ENCODE results near the gene RETREG3.

Gene RETREG3

GRCh38 chr17:42577532-42578281 lies 31.5 kb downstream of the RETREG3 start, which contains the start of gene PSMC3IP:
Gene PSMC3IP (minus strand): TSS chr17:42577729. CDS start chr17:42577686, 43 bp downstream.
- DNase-seq (ENCODE audit: low read depth): peak; percentile 73
- TF ChIP-seq CTCF (conservative IDR thresholded peaks at IDR 0.05; ENCODE audit: low read depth, low read length): peak; percentile 41
- peak within 1 kb of the TSS; percentile 66 for H3K4me3 ChIP-seq (ENCODE audit: low read length)

GRCh38 chr17:42577140-42577531 lies 32.0 kb downstream of the RETREG3 start:
- peak overlapping the region; percentile 66 for H3K4me3 ChIP-seq (ENCODE audit: low read length)
- no peak for TF ChIP-seq CTCF (conservative IDR thresholded peaks at IDR 0.05; ENCODE audit: low read depth, low read length)
- DNase-seq (ENCODE audit: low read depth): no peak

- H3K4me3 ChIP-seq (ENCODE audit: low read length): no peak overlapping the region
- DNase-seq (ENCODE audit: low read depth): no peak
- TF ChIP-seq CTCF (conservative IDR thresholded peaks at IDR 0.05; ENCODE audit: low read depth, low read length): no peak
These were observed 34.7 kb downstream of the RETREG3 start for GRCh38 chr17:42574463-42574862.

- no peak for TF ChIP-seq CTCF (conservative IDR thresholded peaks at IDR 0.05; ENCODE audit: low read depth, low read length)
- H3K4me3 ChIP-seq (ENCODE audit: low read length): no peak overlapping the region
These were observed 36.1 kb downstream of the RETREG3 start for GRCh38 chr17:42573095-42573494.

GRCh38 chr17:42571435-42572225 lies 37.5 kb downstream of the RETREG3 start:
- no peak overlapping the region for H3K4me3 ChIP-seq (ENCODE audit: low read length)
- no peak for TF ChIP-seq CTCF (conservative IDR thresholded peaks at IDR 0.05; ENCODE audit: low read depth, low read length)
- no peak for DNase-seq (ENCODE audit: low read depth)

More at GRCh38 chr17:42573095-42573494, 36.1 kb downstream of the RETREG3 start:
- no peak for DNase-seq (ENCODE audit: low read depth)

GRCh38 chr17:42568341-42569111 lies 40.6 kb downstream of the RETREG3 start:
- no peak for TF ChIP-seq CTCF (conservative IDR thresholded peaks at IDR 0.05; ENCODE audit: low read depth, low read length)
- no peak for DNase-seq (ENCODE audit: low read depth)
- H3K4me3 ChIP-seq (ENCODE audit: low read length): no peak overlapping the region

Measured in retinal pigment epithelial cell (primary cell).